Progenitor cell of endocrine pancreas (in vitro differentiated cells): ENCODE results near the gene RALGAPA2. TPM values are rescaled to one million over a fixed set of nuclear protein-coding genes. Genes with fewer than 3 reads are reported as not detected.

ENCODE experiments used
- DNase-seq: peaks from one replicate; pipeline ENCODE4 v3.0.0; 2021; ENCODE audit warnings: low spot score; ENCODE audit not compliant: unreplicated experiment
- H3K27ac Mint-ChIP-seq: 2 replicates; pipeline ENCODE4 v1.8.0; 2021; ENCODE audit warnings: mild to moderate bottlenecking, moderate library complexity, mixed read lengths
- H3K27me3 Mint-ChIP-seq: 2 replicates; pipeline ENCODE4 v1.8.0; 2021; ENCODE audit warnings: mixed read lengths
- H3K36me3 Mint-ChIP-seq: 2 replicates; pipeline ENCODE4 v1.8.0; 2022; ENCODE audit warnings: mixed read lengths; ENCODE audit not compliant: insufficient read depth
- H3K4me1 Mint-ChIP-seq: 2 replicates; pipeline ENCODE4 v1.8.0; 2021; ENCODE audit warnings: low read depth, mixed read lengths
- H3K4me3 Mint-ChIP-seq: 2 replicates; pipeline ENCODE4 v1.8.0; 2021; ENCODE audit warnings: low read depth, mild to moderate bottlenecking, moderate library complexity, mixed read lengths
- H3K9me3 Mint-ChIP-seq: 2 replicates; pipeline ENCODE4 v1.8.0; 2021; ENCODE audit warnings: low read depth, mixed read lengths
- total RNA-seq: library from RNA; stranded (reverse); gene quantifications from 2 replicates; pipeline ENCODE4 v1.2.1, GENCODE V29; 2021
- TF ChIP-seq, protein P1 (sequence below): fragments of 200-600 bp; sonication (generic); IDR thresholded peaks from one replicate; pipeline ENCODE4 v1.5.0; 2021; ENCODE audit warnings: antibody characterized with exemption, mild to moderate bottlenecking; ENCODE audit not compliant: unreplicated experiment

Gene RALGAPA2
- total RNA-seq, 1 donor from 2014 or later: 109 TPM

- Mint-ChIP-seq H3K27ac (no peak overlapping the region), H3K27me3 (no peaks in the 10 kb centered on the region), H3K9me3 (peaks cover 7% of the 10 kb centered on the region), H3K4me1 (peaks cover 24% of the 10 kb centered on the region), H3K36me3 (peaks cover 38% of the 10 kb centered on the region), H3K4me3 (no peak overlapping the region)
- TF ChIP-seq, protein P1, sequence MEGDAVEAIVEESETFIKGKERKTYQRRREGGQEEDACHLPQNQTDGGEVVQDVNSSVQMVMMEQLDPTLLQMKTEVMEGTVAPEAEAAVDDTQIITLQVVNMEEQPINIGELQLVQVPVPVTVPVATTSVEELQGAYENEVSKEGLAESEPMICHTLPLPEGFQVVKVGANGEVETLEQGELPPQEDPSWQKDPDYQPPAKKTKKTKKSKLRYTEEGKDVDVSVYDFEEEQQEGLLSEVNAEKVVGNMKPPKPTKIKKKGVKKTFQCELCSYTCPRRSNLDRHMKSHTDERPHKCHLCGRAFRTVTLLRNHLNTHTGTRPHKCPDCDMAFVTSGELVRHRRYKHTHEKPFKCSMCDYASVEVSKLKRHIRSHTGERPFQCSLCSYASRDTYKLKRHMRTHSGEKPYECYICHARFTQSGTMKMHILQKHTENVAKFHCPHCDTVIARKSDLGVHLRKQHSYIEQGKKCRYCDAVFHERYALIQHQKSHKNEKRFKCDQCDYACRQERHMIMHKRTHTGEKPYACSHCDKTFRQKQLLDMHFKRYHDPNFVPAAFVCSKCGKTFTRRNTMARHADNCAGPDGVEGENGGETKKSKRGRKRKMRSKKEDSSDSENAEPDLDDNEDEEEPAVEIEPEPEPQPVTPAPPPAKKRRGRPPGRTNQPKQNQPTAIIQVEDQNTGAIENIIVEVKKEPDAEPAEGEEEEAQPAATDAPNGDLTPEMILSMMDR: no peak
- no peak for DNase-seq
Observed at GRCh38 chr20:20555838-20556237, 156.6 kb downstream of the RALGAPA2 start.

DNA sequence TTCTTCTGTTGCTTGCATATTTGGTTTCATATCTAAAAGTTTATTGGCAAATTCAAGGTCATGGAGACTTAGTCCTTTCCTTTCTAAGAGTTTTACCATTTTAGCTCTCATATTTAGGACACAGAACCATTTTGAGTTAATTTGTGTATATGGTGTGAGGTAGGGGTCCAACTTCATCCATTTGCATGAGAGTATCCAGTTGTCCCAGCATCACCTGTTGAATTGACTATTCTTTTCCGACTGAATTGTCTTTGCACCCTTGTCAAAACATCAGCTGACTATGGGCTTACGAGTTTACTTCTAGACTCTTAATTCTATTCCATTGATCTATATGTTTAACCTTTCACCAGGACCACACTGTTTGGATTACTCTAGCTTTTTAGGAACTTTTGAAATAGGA, 157.5 kb downstream of the RALGAPA2 start:
- Mint-ChIP-seq H3K4me1 (peaks cover 32% of the 10 kb centered on the region), H3K9me3 (peaks cover 7% of the 10 kb centered on the region), H3K4me3 (no peak overlapping the region), H3K36me3 (peaks cover 36% of the 10 kb centered on the region), H3K27ac (no peak overlapping the region), H3K27me3 (no peaks in the 10 kb centered on the region)
- no peak for DNase-seq
- TF ChIP-seq, protein P1: no peak

GRCh38 chr20:20553541-20553940, 158.9 kb downstream of the RALGAPA2 start:
- no peak for DNase-seq
- TF ChIP-seq, protein P1: no peak
- H3K27me3 Mint-ChIP-seq: no peaks in the 10 kb centered on the region
- H3K4me3 Mint-ChIP-seq: no peak overlapping the region
- H3K9me3 Mint-ChIP-seq: peaks cover 7% of the 10 kb centered on the region
- peaks cover 43% of the 10 kb centered on the region for H3K4me1 Mint-ChIP-seq
- H3K36me3 Mint-ChIP-seq: peaks cover 29% of the 10 kb centered on the region
- no peak overlapping the region for H3K27ac Mint-ChIP-seq

DNA sequence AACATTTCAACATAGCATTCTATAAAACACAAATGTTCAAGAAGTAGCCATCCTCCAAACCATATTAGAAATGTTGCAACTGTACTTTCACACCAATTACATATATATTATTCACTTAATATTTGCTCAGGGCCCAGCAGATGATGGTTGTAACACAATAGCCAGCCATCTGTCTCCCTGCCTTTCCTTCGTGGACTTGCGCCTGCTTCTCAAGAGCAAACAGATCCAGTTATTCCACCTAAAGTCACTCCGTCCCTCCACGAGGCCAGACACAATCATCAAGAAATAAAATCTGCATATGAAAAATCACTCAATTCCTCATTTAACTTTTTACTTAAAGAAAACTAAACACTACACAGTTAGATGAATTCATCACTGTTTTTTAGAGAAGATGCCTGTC, 160.4 kb downstream of the RALGAPA2 start:
- Mint-ChIP-seq H3K9me3 (peaks cover 7% of the 10 kb centered on the region), H3K4me3 (no peak overlapping the region), H3K36me3 (peaks cover 25% of the 10 kb centered on the region), H3K27ac (peak overlapping the region; percentile 42), H3K4me1 (peaks cover 58% of the 10 kb centered on the region), H3K27me3 (no peaks in the 10 kb centered on the region)
- DNase-seq: no peak
- TF ChIP-seq, protein P1: no peak

DNA sequence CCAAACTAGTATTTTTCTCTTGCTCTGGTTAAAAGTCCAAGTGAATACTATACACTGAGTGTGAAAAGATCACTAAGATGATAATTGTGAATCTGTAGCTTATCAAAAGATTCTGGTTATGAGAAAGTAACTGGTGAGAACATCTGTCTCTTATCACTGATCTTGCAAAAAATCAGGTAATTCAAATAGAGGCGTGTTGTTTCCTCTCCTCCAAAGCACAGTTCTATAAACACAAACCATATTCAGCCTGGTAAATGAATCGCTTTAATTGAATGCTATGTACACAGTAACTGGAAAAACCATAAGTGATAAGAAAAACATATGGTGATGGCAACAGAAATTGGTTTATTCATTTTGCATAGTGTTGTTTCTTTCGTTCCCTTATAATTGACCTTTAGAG, 161.0 kb downstream of the RALGAPA2 start:
- H3K36me3 Mint-ChIP-seq: peaks cover 22% of the 10 kb centered on the region
- TF ChIP-seq, protein P1: no peak
- peaks cover 7% of the 10 kb centered on the region for H3K9me3 Mint-ChIP-seq
- peak overlapping the region; percentile 78 for H3K27ac Mint-ChIP-seq
- H3K4me1 Mint-ChIP-seq: peaks cover 63% of the 10 kb centered on the region
- H3K4me3 Mint-ChIP-seq: peak overlapping the region; percentile 21
- no peak for DNase-seq
- H3K27me3 Mint-ChIP-seq: no peaks in the 10 kb centered on the region
